ENCODE measurements around the gene WRNIP1. TPM values are rescaled to one million over a fixed set of nuclear protein-coding genes. Genes with fewer than 3 reads are reported as not detected.
A peak's percentile ranks its signal among the peaks of the same experiment; 100 is the strongest.

The WRNIP1 gene
- total and polyA plus RNA-seq, 2 of the 13 experiments (the other 11 are each of a cell fraction or from before 2014, with no cell fraction given) = 77.7 to 90.3 TPM

- peak; percentile 38; a peak in 2 of 4 replicates for TF ChIP-seq HMGXB4 (CRISPR knock-in tag; IDR thresholded peaks at IDR 0.05; ENCODE audit: borderline replicate concordance in 1 of 2, low read depth in 1 of 2)
- no peak for TF ChIP-seq ZNF251 (CRISPR knock-in tag; IDR thresholded peaks at IDR 0.05)
- no peak for TF ChIP-seq RARG (CRISPR knock-in tag; IDR thresholded peaks at IDR 0.05; ENCODE audit: low read depth)
- peak; percentile 34; the same call in 1 of the 2 replicates for TF ChIP-seq KAT8 (CRISPR knock-in tag; IDR thresholded peaks at IDR 0.05)
- no peak for TF ChIP-seq ZNF672 (CRISPR knock-in tag; IDR thresholded peaks at IDR 0.05)
- peak; percentile 21; the same call in 1 of the 2 replicates for TF ChIP-seq ZNF414 (CRISPR knock-in tag; IDR thresholded peaks at IDR 0.05)
- TF ChIP-seq ZNF576 (CRISPR knock-in tag; IDR thresholded peaks at IDR 0.05) = no peak
- no peak for TF ChIP-seq HNRNPLL (IDR thresholded peaks at IDR 0.05; ENCODE audit: low read depth, low read length, poor library complexity, severe bottlenecking)
- no peak for TF ChIP-seq GFI1 (CRISPR knock-in tag; IDR thresholded peaks at IDR 0.05; ENCODE audit: borderline replicate concordance)
- TF ChIP-seq ZNF776 (CRISPR knock-in tag; IDR thresholded peaks at IDR 0.05) = no peak
- TF ChIP-seq ZNF350 (CRISPR knock-in tag; IDR thresholded peaks at IDR 0.05; ENCODE audit: borderline replicate concordance, low read depth) = no peak
- TF ChIP-seq CBFB (CRISPR knock-in tag; IDR thresholded peaks at IDR 0.05) = no peak
- TF ChIP-seq ZNF784 (CRISPR knock-in tag; IDR thresholded peaks at IDR 0.05; ENCODE audit: borderline replicate concordance) = no peak
- no peak for TF ChIP-seq ZBTB3 (CRISPR knock-in tag; IDR thresholded peaks at IDR 0.05; ENCODE audit: borderline replicate concordance, low read depth)
- TF ChIP-seq ASH2L (IDR thresholded peaks at IDR 0.05; ENCODE audit: insufficient read length, low read depth, low read length) = no peak
Measured at GRCh38 chr6:2738373-2738979, 26.7 kb upstream of the WRNIP1 start (continued).

Data from HepG2 (cell line).